Stimulated activated CD4-positive, alpha-beta T cell treated with anti-CD3 and anti-CD28 coated beads, Interleukin-12 subunit alpha, Interleukin-12 subunit beta, amount 100 ng/mL, for 48 hours (primary cell): ENCODE data around the gene CIDEB.
"Not testable (repeated sequence)": the region's sequence is repeated elsewhere in the genome, so short reads cannot be mapped to it uniquely, and the experiment has no call there.

ENCODE experiments used
- DNase-seq, 3 donors: peaks; one replicate each; pipeline ENCODE4 v3.0.0-alpha.2; 2020; ENCODE audit warnings: low read depth in 2 of 3, low spot score in 1 of 3

Gene CIDEB

DNA sequence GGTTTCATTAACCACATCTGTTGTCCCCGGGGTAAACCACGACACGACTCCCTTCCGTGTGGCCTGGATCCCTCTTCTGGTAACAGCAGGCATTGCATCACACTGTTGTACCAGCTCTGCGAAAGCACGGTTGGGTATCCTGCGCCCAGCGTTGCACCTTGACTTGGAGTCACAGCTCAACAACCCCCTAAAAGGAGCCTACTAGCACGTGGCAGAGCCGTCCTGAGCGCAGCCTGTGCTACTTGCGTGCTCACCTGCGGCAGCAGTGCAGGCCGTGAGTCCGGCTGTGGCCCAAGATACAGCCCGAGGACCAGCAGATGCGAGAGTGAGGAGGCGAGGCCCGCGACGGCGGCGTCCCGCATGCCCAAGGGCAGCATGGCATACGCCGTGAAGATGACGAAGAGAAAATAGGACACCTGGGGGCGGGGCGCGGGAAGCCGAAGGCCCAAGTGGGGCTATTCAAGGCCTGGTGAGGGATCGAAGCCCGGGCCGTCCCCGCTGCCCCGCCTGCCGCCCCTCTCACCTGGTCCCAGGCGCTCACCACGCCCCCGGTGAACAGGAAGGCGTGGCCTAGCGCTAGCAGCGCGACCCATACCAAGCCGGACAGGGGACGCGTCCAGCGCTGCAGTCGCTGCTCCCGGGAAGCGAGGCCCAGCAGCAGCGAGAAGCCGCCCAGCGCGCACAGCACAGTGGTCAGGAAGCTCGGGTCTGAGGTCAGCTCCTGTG is 24.7 kb upstream of the CIDEB start:
- peak; percentile 72 to 81 (median 75) for DNase-seq

DNA sequence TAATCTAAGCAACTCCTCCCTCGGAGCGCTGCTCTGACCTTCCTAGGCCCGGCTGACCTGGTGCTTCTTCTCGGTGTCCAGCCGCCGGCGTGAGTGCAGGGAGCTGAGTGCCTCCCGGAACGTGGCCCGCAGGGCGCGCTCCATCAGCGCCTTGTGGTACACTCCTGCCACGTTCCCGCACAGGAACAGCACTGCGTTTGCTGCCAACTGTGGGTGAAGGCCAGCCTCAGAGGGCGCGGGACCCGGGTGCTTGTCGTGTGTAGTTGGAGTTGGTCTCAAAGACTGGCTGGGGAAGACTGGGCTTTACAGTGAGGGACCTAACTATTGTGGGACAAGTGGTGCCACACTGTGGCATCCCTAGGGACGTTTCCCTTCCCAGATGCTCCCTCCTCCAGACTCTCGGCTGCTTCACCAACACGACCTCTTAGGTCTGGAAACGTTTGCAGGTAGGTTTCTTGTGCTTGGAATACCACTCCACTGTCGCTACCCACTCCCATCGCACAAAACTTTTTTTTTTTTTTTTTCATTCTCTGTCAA is 24.0 kb upstream of the CIDEB start:
- no peak for DNase-seq

DNA sequence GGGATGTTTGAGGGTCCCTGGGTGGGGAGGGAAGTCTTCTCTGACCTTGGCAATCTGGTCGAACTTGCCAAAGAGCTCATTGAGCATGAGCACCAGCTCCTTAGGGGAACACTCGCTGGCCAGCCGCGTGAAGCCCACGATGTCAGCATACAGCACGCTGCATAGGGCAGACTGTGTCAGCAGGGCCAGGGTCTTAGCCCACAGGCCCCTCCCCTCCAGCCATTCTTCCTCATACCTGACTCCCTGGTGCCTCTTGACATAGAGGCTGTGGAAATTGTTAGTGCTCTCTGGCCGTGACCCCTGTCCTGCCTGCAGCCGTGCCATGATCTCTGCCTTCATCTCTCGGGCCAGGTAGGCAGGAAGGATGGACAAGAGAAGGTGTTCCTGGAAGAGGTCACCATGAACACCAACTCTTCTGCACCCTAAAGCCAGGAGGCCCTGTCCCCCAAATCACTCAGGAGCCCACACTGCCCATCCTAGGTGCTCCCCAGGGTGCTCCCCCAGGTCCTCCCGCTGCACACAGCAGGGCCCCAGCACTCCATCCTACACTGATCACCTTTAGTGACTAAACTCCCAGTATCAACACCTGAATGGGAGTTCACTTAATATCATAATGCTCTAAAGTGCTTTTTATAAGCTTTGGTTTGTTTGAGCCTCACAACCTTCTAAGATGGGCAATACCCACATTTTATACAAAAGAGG is 23.3 kb upstream of the CIDEB start:
- DNase-seq = no peak

DNA sequence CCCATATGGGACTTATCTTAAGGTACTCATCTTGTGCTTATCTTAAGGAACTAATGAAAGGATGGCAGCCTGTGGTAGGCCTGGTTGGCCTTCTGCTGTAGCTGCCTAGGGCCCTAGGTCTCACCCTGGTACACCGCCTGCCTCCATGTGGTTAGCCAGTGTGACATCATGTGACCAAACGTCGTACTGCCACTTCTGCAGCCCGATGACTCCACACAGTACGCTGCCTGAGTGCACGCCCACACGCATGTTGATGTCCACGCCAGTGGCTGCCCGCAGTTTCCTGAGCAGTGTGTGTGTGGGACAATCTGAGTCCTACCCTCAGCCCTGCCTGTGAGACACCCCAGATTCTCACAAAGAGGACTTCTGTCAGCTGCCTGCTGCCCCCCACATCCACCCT is 22.0 kb upstream of the CIDEB start:
- DNase-seq = peak in 1 of 3 donors; percentile 42

DNA sequence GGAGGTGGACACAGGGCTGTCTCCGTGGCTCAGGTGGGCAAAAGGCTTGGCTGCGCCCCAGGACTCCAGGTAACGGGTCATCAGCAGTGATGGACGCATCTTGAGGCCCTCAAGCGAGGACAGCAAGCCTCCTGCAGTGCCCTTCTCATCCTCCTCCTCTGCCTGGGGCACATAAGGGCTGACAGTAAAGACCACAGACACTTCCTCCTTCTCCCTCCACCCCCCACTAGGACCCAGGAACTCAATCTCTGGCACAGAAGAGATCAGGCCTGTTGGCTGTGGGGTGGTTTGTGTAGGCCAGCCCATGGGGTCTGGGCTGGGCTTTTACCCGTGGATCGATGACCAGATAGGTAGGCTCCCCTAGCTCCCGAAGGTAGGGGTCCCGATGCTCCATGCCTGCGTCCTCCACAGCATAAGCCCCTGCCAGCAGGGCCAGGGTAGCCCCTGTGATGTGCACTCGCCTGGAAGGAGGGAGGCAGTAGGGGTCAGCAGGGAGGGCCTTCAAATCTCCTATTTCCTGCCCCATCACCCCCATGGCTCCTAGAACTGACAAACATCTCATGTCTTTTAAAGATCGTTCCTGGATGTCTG is 21.4 kb upstream of the CIDEB start:
- no peak for DNase-seq

DNA sequence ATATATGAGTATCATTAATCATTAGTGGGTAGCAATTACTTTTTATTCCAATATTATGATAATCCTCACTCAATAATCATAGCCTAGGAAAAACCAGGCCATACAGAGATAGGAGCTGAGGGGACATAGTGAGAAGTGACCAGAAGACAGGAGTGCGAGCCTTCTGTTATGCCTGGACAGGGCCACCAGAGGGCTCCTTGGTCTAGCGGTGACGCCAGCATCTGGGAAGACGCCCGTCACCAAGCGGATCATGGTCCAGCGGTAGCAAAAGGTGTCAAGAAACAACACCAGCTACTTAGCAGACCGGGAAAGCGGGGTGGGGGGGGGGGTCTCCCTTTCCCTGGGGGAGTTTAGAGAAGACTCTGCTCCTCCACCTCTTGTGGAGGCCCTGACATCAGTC is 20.1 kb upstream of the CIDEB start:
- DNase-seq = not testable (repeated sequence)

DNA sequence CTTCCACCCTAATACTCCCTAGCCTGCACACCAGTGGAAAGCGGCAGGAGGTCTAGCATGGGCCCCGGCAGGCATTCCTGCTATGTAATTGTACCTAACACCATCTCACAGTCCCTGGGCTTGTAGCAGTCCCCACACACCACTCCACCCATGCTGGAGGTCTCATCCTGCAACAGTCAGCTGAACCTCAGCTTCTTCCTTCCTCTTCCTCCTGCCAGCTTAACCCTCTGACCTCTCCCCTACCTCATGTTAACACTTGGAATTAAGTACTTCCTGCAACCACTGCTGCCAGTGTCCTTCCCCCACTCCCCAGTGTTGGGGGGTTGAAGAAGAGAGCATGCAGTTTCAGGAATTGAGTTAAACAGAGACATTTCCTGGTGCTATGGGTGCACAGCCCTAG is 19.5 kb upstream of the CIDEB start:
- DNase-seq = no peak

DNA sequence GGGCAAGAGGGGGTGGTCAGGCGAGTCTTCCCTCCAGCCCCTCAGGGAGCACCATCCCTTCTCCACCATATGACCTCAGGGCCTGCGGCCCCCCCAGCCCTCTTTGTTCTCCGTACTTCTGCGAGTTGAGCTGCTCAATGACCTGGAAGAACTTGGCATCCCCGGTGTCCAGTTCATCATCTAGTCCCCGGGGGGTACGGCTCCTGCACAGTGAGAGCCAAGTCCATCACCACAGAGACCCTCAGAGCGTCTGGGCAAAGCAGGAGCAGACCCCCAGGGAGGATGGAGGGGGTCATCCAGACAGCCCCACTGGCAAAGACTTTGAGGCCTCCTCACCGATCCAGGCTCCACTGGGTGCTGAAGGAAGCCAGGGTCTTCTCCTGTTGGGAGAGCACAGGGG is 18.2 kb upstream of the CIDEB start:
- DNase-seq = no peak

DNA sequence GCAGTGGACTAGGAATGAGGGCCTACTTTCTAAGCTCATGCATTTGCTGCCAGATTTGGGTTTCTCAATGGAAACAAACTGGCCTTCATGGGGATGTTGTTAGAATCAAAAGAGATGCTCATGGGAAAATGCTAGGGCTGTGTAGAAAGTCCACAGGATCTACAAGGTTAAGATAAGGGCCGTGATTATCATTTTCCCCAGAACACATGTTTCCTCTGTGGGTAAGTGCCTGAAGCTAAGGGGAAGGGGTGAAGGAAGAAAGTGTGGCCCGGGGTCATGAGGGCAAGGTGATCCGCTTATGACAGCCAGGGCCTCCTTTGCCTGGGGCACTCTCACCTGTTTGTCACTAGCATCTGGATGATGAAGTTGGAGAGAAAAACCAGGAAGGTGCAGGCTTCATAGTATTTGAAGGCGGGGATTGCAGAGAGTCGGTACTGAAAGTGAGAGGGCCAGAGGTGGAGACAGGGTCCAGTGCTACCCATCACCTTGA is 17.3 kb upstream of the CIDEB start:
- no peak for DNase-seq

DNA sequence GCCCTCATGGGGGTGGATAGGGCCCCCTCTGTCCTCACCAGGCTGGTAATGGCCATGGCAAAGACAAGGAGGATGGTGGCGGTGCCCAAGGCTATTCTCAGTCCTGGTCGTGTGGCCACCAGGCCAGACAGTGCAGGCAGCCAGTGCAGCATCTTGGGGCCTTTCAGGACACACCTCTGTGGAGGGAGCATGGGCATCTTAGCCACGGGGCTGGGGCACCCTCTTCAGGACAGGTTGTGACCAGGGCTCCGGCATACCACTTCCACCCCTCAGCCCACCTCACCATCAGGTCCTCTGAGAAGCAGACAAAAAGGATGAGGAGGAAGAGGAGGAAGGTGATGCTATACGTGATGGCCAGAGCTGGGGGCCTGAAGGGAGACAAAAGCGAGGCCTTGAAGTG is 16.2 kb upstream of the CIDEB start:
- DNase-seq = no peak

DNA sequence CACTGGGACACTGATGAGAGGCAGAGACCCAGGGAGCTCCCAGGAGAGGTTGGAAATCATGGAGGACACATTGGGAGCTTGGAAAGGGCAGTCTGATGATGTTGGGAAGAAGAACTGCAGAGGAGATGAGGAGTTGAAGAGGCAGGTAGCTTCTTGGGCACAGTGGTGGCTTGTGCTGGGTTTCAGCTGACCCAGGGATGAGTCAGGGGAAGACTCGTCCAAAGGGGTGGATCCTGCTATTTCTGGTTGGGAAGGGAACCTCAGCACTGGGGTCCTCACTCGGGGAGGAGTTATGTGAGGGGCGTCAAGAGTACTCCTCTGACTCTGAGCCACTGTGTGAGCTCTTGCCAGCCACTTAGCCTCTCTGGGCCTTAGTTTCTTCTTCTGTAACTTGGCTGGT is 15.6 kb upstream of the CIDEB start:
- DNase-seq = no peak

DNA sequence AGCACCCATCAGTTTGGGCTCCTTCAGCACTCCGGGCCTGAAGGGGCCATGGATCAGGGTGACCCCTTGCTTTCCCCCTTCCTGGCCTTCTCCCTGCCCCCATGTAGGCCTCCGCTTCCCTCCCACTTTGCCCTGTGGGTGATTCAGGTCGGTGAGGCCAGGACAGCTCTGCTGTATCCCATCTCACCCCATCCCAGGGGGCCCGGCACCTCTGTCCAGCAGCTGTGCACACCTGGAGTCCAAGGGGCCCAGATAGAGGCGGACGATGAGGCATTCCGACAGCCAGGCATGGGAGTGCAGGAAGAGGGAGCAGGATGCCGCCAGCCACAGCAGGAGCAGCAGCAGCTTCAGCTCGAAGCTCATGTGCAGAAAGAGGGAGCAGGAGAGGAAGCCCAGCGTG is 14.9 kb upstream of the CIDEB start:
- no peak for DNase-seq

DNA sequence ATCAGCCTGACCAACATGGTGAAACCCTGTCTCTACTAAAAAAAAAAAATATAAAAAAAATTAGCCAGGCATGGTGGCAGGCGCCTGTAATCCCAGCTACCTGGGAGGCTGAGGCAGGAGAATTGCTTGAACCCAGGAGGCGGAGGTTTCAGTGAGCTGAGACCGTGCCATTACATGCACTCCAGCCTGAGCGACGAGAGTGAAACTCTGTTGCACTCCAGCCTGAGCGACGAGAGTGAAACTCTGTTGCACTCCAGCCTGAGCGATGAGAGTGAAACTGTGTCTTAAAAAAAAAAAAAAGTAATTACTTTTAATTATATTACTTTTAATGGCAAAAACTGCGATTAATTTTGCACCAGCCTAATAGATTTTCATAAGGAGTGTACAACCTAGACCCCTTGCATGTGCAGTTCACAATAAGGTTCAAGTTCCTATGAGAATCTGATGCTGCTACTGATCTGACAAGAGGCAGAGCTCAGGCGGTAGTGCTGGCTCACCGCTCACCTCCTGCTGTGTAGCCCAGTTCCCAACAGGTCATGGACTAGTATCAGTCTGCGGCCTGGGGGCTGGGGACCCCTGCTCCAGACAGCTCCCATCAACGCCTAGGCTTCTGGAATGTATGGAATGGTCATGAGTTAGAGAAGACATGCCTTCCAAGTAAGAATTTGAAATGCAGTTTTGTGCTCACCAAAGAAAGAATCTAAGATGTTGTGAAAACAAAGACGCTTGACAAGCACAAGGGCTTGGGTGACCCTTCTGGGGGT is 13.6 kb upstream of the CIDEB start:
- no peak for DNase-seq

DNA sequence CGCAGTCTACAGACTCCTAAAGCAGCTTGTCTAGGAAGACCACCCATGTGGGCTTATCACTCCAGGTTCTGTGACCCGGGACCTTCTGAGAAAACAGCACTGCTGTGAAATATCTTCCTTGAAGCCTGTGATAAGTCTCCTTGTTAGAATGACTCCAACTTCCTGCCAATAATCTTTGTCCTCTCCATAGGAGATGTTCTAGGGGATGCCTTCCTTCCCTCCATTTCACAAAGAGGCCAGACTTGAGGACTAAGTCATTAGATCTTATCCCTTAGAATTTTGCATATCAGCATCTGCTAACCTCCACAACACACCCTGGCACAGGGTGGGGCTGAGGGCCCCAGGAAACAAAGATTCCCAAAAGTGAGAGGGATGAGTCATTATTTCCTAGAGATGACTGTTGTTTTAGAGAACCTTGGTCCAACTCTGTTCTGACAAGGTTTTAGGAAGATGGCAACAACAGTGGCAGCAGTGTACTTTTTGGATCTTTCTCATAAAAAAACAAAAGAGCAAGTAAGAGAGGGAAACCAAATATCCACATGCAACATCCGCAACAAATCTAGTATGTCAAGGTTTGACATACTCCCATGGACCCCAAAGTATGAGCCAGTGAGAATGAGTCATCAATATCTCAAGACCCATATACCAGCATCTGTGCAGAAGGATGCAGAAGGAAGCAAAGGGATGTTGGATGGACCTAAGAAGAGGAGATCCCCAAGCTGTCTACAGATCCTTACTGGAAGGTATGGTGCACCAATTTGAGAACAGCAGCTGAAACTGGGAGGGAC is 9.6 kb upstream of the CIDEB start:
- DNase-seq = no peak

DNA sequence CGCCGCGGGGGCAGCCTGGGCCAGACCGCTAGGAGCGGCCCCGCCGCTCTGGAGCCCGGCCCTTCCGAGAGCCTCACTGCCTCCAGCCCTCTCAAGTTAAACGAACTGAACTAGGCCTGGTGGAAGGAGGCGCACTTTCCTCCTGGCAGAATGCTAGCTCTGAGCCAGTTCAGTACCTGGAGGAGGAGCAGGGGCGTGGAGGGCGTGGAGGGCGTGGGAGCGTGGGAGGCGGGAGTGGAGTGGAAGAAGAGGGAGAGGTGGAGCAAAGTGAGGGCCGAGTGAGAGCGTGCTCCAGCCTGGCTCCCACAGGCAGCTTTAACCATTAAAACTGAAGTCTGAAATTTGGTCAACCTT is 8.8 kb upstream of the CIDEB start:
- no peak for DNase-seq

DNA sequence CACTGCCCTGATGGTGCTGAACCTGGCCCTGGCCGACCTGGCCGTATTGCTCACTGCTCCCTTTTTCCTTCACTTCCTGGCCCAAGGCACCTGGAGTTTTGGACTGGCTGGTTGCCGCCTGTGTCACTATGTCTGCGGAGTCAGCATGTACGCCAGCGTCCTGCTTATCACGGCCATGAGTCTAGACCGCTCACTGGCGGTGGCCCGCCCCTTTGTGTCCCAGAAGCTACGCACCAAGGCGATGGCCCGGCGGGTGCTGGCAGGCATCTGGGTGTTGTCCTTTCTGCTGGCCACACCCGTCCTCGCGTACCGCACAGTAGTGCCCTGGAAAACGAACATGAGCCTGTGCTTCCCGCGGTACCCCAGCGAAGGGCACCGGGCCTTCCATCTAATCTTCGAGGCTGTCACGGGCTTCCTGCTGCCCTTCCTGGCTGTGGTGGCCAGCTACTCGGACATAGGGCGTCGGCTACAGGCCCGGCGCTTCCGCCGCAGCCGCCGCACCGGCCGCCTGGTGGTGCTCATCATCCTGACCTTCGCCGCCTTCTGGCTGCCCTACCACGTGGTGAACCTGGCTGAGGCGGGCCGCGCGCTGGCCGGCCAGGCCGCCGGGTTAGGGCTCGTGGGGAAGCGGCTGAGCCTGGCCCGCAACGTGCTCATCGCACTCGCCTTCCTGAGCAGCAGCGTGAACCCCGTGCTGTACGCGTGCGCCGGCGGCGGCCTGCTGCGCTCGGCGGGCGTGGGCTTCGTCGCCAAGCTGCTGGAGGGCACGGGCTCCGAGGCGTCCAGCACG is 8.2 kb upstream of the CIDEB start:
- DNase-seq = no peak

DNA sequence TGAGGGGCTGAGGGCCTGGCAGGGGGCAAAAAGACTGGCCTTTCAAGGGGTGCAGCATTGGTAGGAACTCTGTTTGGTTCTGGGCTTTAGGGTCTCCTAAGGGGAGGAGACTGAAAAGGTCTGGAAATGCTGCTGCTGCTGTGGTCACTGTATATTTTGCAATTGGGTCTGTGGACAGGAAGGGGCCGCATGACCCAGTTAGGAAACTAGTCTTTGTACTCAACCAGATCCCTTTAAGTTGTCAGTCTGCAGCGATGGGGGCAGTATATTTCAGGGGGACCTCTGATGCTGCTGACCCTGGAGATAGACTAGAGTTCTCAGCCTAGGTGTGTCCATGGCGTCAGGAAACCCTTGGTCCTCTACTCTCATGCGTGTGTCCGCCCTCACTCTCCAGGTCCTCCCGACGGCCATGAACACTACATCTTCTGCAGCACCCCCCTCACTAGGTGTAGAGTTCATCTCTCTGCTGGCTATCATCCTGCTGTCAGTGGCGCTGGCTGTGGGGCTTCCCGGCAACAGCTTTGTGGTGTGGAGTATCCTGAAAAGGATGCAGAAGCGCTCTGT is 7.5 kb upstream of the CIDEB start:
- no peak for DNase-seq

DNA sequence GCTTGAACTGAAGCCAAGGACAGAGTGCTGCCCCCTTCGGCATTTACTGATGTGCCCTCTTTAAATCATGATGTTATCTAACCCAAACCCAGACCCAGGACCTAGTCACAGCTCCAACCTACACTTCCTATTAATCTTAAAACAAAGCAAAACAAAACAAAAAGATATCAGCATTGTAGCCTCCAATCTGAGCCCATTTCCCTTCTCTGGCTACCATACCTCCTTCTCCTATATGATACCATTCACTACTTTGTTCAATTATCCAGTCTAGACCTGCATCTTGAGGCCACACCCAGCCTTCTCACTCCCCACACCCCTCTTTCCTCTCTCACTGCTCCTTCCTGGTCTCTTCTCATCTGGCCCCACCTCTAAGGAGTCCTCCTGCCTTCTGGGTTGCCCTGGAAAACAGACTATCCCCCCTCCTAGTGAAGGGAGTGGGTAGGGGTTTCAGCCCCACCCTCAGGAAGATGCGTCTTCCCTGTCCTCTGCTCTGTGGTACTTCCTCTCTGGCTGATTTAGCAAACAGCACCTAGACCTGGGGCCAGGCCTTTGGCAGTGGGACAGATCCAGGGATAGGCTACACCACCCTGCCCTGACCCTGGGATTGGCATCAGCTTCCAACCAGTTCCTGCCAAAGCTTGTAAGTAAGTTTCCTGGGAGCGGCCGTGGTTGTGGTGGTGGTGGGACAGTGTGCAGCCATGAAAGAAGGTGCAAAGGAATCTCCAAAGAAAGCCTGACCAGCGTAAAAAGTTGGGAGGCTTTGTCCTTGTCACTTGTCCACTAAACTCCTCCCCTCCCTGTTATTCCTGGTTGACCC is 6.8 kb upstream of the CIDEB start:
- no peak for DNase-seq

DNA sequence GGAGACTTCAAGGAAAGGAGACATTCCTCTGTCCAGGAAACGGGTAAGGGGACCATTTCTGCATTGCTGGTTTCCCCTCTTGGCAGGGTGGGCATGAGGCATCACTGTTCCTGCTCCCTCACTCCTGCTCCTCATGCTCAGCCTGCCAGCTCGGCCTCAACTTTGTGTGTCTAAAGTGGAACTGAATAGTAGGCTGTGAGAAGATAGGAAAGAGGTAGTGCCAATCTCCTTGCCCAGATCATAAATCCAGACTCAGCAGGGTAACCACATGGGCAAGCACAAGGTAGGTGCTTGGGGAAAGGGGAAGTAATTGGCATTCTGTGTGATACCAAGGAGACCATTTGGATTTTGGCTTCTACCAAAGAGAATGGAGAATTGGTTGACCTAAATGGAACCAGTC is 6.1 kb upstream of the CIDEB start:
- DNase-seq = no peak
